H9 (cell line): ENCODE measurements around the gene MRTFB. TPM values are rescaled to one million over a fixed set of nuclear protein-coding genes. Genes with fewer than 3 reads are reported as not detected.

Source experiments
- DNase-seq: peaks from one replicate; pipeline ENCODE4 v3.0.0-alpha.2; 2017
- H2AFZ ChIP-seq: one replicate; pipeline ENCODE4 v1.6.1; 2013; ENCODE audit warnings: mild to moderate bottlenecking, low read length, control low read depth, moderate library complexity
- H2AK5ac ChIP-seq: 2 replicates; pipeline ENCODE4 v1.6.1; 2013; ENCODE audit warnings: low read length, control low read depth, mixed read lengths; ENCODE audit not compliant: insufficient read length
- H2BK120ac ChIP-seq: one replicate; pipeline ENCODE4 v1.6.1; 2013; ENCODE audit warnings: low read depth, mild to moderate bottlenecking, low read length, control low read depth, inconsistent platforms; ENCODE audit not compliant: poor library complexity, severe bottlenecking
- H2BK12ac ChIP-seq: 2 replicates; pipeline ENCODE4 v1.6.1; 2013; ENCODE audit warnings: low read length, control low read depth, mixed read lengths, low read depth; ENCODE audit not compliant: insufficient read length
- H2BK15ac ChIP-seq: 2 replicates; pipeline ENCODE4 v1.6.1; 2013; ENCODE audit warnings: low read depth, low read length, control low read depth
- H2BK20ac ChIP-seq: one replicate; pipeline ENCODE4 v1.6.1; 2013; ENCODE audit warnings: low read depth, mild to moderate bottlenecking, low read length, control low read depth, inconsistent platforms; ENCODE audit not compliant: poor library complexity, severe bottlenecking
- H2BK5ac ChIP-seq: 2 replicates; pipeline ENCODE4 v1.6.1; 2013; ENCODE audit warnings: low read length, control low read depth, mixed read lengths; ENCODE audit not compliant: insufficient read length
- H3K14ac ChIP-seq: 2 replicates; pipeline ENCODE4 v1.6.1; 2013; ENCODE audit warnings: low read length, control low read depth; ENCODE audit not compliant: insufficient read depth
- H3K18ac ChIP-seq: 2 replicates; pipeline ENCODE4 v1.6.1; 2013; ENCODE audit warnings: low read depth, mild to moderate bottlenecking, mixed read lengths, low read length, control low read depth; ENCODE audit not compliant: insufficient read length
- H3K23ac ChIP-seq: 2 replicates; pipeline ENCODE4 v1.6.1; 2013; ENCODE audit warnings: low read length, control low read depth, mixed read lengths, low read depth; ENCODE audit not compliant: insufficient read length
- H3K23me2 ChIP-seq: 2 replicates; pipeline ENCODE4 v1.6.1; 2013; ENCODE audit warnings: low read depth, mild to moderate bottlenecking, mixed read lengths, low read length, control low read depth; ENCODE audit not compliant: insufficient read length, poor library complexity, severe bottlenecking
- H3K27ac ChIP-seq: 2 replicates; pipeline ENCODE4 v1.5.1; 2013; ENCODE audit warnings: low read length, control low read depth, mixed read lengths, low read depth; ENCODE audit not compliant: insufficient read length
- H3K27me3 ChIP-seq: 2 replicates; pipeline ENCODE4 v1.6.1; 2013; ENCODE audit warnings: low read length, control low read depth, inconsistent platforms; ENCODE audit not compliant: insufficient read depth
- H3K4ac ChIP-seq: 2 replicates; pipeline ENCODE4 v1.6.1; 2013; ENCODE audit warnings: low read depth, mild to moderate bottlenecking, control low read depth, inconsistent platforms, low read length, moderate library complexity
- H3K4me1 ChIP-seq: 2 replicates; pipeline ENCODE4 v1.6.1; 2013; ENCODE audit warnings: low read length, control low read depth, inconsistent platforms; ENCODE audit not compliant: insufficient read depth
- H3K4me2 ChIP-seq: 2 replicates; pipeline ENCODE4 v1.6.1; 2013; ENCODE audit warnings: low read length, control low read depth, mixed read lengths; ENCODE audit not compliant: insufficient read length, insufficient read depth
- H3K56ac ChIP-seq: 2 replicates; pipeline ENCODE4 v1.6.1; 2013; ENCODE audit warnings: low read depth, mild to moderate bottlenecking, mixed read lengths, low read length, control low read depth; ENCODE audit not compliant: insufficient read length
- H3K79me1 ChIP-seq: 2 replicates; pipeline ENCODE4 v1.6.1; 2013; ENCODE audit warnings: low read depth, mild to moderate bottlenecking, moderate library complexity, low read length, control low read depth, inconsistent platforms; ENCODE audit not compliant: insufficient read depth, poor library complexity, severe bottlenecking
- H3K79me2 ChIP-seq: 2 replicates; pipeline ENCODE4 v1.6.1; 2013; ENCODE audit warnings: low read length, control low read depth, inconsistent platforms; ENCODE audit not compliant: insufficient read depth
- H3K9ac ChIP-seq: 2 replicates; pipeline ENCODE4 v1.6.1; 2013; ENCODE audit warnings: low read length, control low read depth, mixed read lengths; ENCODE audit not compliant: insufficient read length; ENCODE audit errors: extremely low read depth
- H3K9me3 ChIP-seq: one replicate; pipeline ENCODE4 v1.6.1; 2013; ENCODE audit warnings: low read depth, low read length, inconsistent platforms; ENCODE audit not compliant: control insufficient read depth
- H3T11ph ChIP-seq: one replicate; pipeline ENCODE4 v1.6.1; 2013; ENCODE audit warnings: mild to moderate bottlenecking, low read length, control low read depth, inconsistent platforms
- H4K20me1 ChIP-seq: one replicate; pipeline ENCODE4 v1.6.1; 2013; ENCODE audit not compliant: control insufficient read depth, insufficient read length, insufficient read depth
- H4K5ac ChIP-seq: 2 replicates; pipeline ENCODE4 v1.6.1; 2013; ENCODE audit warnings: low read depth, mild to moderate bottlenecking, mixed read lengths, low read length, control low read depth; ENCODE audit not compliant: insufficient read length
- H4K8ac ChIP-seq: replicated peaks from 2 replicates; pipeline ENCODE4 v1.6.1; 2013; ENCODE audit warnings: low read length, control low read depth, mixed read lengths, low read depth; ENCODE audit not compliant: insufficient read length
- H4K91ac ChIP-seq: 2 replicates; pipeline ENCODE4 v1.6.1; 2013; ENCODE audit warnings: low read depth, mild to moderate bottlenecking, moderate library complexity, mixed read lengths, low read length, control low read depth; ENCODE audit not compliant: insufficient read length
- H3K27ac Mint-ChIP-seq, 3 experiments: 2 replicates in 2 of 3; 3 replicates in 1 of 3; pipeline ENCODE4 v1.8.0; 2020 to 2021; ENCODE audit warnings: mixed read lengths in 3 of 3, mild to moderate bottlenecking in 1 of 3, moderate library complexity in 1 of 3
- H3K27me3 Mint-ChIP-seq: 2 replicates; pipeline ENCODE4 v1.8.0; 2021; ENCODE audit warnings: low read depth, mild to moderate bottlenecking, moderate library complexity, mixed read lengths
- H3K36me3 Mint-ChIP-seq, 3 experiments: 2 replicates in 2 of 3; 3 replicates in 1 of 3; pipeline ENCODE4 v1.8.0; 2020 to 2021; ENCODE audit warnings: low read depth in 3 of 3, mixed read lengths in 3 of 3; ENCODE audit not compliant: insufficient read depth in 1 of 3
- H3K4me1 Mint-ChIP-seq, 2 experiments: 2 replicates each; pipeline ENCODE4 v1.8.0; 2020; ENCODE audit warnings: mixed read lengths in 2 of 2
- H3K4me3 Mint-ChIP-seq, 2 experiments: 2 replicates in 1 of 2; 3 replicates in 1 of 2; pipeline ENCODE4 v1.8.0; 2020 to 2021; ENCODE audit warnings: mild to moderate bottlenecking in 2 of 2, mixed read lengths in 2 of 2, moderate library complexity in 1 of 2
- H3K9me3 Mint-ChIP-seq, 2 experiments: 2 replicates in 1 of 2; 3 replicates in 1 of 2; pipeline ENCODE4 v1.8.0; 2020; ENCODE audit warnings: mild to moderate bottlenecking in 2 of 2, mixed read lengths in 2 of 2, moderate library complexity in 1 of 2
- WGBS: extraction: QIAGEN DNeasy Blood & Tissue Kit; methylation state at CpG from one replicate; pipeline ENCODE4 v1.1.7; 2013; ENCODE audit warnings: missing lambda C conversion rate, low lambda C conversion rate, mixed read lengths; ENCODE audit not compliant: insufficient read length; ENCODE audit errors: extremely low coverage; 5-methylcytosine and 5-hydroxymethylcytosine counted together
- total RNA-seq: library from RNA; stranded (reverse); gene quantifications from 2 replicates; pipeline ENCODE4 v1.2.1, GENCODE V29; 2021
- TF ChIP-seq, protein P1 (sequence below): fragments of 200-600 bp; sonication (generic); conservative IDR thresholded peaks from 3 replicates; pipeline ENCODE4 v1.8.0; 2021; ENCODE audit warnings: antibody characterized with exemption, mild to moderate bottlenecking

The MRTFB gene
- total RNA-seq, 1 experiment from 2014 or later, result 29.9 TPM

DNA sequence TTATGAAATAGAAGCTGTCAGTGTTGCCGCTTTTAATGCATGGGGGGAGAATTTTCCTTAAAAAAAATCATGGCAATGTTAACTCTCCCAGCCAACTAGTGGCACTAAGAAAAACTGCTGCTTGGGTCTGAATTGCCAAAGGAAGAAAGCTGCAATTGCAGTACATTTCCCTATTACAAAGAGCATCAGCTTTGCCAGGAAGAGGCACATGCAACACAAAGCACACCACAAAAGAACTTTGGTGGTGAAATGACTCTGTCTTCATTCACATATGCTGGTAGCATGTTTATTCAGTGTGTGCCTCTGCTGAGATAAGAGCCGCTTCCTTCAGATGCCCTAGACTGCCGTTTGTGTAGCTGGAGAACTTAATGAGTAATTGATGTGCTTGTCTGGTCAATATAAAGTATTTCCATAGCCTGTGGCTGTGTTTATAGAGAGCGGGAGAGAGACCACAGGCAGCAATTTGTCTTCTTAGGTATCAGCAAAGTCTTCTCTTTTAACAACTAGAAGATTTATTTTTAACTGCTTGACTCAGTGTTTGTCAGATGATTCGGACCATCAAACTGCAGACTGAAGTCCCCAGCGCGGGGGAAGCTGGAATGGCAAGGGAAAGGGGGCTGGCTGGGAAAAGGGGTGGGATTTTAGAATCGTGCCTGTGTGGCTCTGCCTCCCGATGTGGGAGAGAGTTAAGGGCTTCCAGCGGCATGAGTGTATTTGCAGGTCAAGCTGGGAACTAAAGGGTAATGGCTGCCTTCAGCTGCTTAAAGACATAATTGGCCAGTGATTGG lies 115.1 kb downstream of the MRTFB start:
- H3K23me2 ChIP-seq, result no peaks in the 10 kb centered on the region
- H2BK12ac ChIP-seq, result no peak overlapping the region
- peak; percentile 45 for DNase-seq
- no peak overlapping the region for H2BK120ac ChIP-seq
- peak overlapping the region; percentile 39 for H3K4me2 ChIP-seq
- H3K4ac ChIP-seq, result no peak overlapping the region
- no peaks in the 10 kb centered on the region for H3K79me2 ChIP-seq
- H3K9ac ChIP-seq, result no peak overlapping the region
- no peaks in the 10 kb centered on the region for H3K27me3 Mint-ChIP-seq
- H3K27ac Mint-ChIP-seq, result peak overlapping the region; percentile 10 to 59 (median 15); a peak in 6 of 7 replicates
- H3K27me3 ChIP-seq, result no peaks in the 10 kb centered on the region
- H4K20me1 ChIP-seq, result no peaks in the 10 kb centered on the region
- no peak overlapping the region for H4K5ac ChIP-seq
- H2AK5ac ChIP-seq, result no peak overlapping the region
- no peak overlapping the region for H2BK20ac ChIP-seq
- no peak overlapping the region for H4K8ac ChIP-seq
- H2AFZ ChIP-seq, result no peak overlapping the region
- no peak overlapping the region for H3K14ac ChIP-seq
- H2BK15ac ChIP-seq, result no peak overlapping the region
- H3K23ac ChIP-seq, result no peak overlapping the region
- TF ChIP-seq, protein P1, sequence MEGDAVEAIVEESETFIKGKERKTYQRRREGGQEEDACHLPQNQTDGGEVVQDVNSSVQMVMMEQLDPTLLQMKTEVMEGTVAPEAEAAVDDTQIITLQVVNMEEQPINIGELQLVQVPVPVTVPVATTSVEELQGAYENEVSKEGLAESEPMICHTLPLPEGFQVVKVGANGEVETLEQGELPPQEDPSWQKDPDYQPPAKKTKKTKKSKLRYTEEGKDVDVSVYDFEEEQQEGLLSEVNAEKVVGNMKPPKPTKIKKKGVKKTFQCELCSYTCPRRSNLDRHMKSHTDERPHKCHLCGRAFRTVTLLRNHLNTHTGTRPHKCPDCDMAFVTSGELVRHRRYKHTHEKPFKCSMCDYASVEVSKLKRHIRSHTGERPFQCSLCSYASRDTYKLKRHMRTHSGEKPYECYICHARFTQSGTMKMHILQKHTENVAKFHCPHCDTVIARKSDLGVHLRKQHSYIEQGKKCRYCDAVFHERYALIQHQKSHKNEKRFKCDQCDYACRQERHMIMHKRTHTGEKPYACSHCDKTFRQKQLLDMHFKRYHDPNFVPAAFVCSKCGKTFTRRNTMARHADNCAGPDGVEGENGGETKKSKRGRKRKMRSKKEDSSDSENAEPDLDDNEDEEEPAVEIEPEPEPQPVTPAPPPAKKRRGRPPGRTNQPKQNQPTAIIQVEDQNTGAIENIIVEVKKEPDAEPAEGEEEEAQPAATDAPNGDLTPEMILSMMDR, result peak; percentile 61
- no peak overlapping the region for H2BK5ac ChIP-seq
- no peak overlapping the region for H4K91ac ChIP-seq
- no peak overlapping the region for H3K18ac ChIP-seq
- H3K4me1 Mint-ChIP-seq, result peaks cover 23 to 26% of the 10 kb centered on the region in 2 experiments
- peak overlapping the region in 1 of 2 experiments; percentile 69; a peak in 3 of 5 replicates for H3K4me3 Mint-ChIP-seq
- WGBS, result no CpG with 5 or more reads among the region's 10 CpGs
- no peaks in the 10 kb centered on the region for H3K9me3 ChIP-seq
- H3T11ph ChIP-seq, result no peak overlapping the region
- H3K4me1 ChIP-seq, result peaks cover 3% of the 10 kb centered on the region
- no peaks in the 10 kb centered on the region for H3K36me3 Mint-ChIP-seq
- no peaks in the 10 kb centered on the region for H3K9me3 Mint-ChIP-seq
- H3K56ac ChIP-seq, result no peak overlapping the region
- H3K27ac ChIP-seq, result no peak overlapping the region
- H3K79me1 ChIP-seq, result no peaks in the 10 kb centered on the region
